Measurements from ENCODE around the gene PNLIP.

The PNLIP gene

GRCh38 chr10:116545756-116546155 lies at the start of gene PNLIP:
Gene PNLIP, plus strand, starts transcription at chr10:116545931. Its CDS starts 162 bp downstream, at chr10:116546093.
- no peak for TF ChIP-seq CTCF (IDR thresholded peaks at IDR 0.05; ENCODE audit: low read depth, low read length)
- H3K4me3 ChIP-seq (ENCODE audit: low read depth, low read length), result no peak within 1 kb of the TSS

GRCh38 chr10:116504786-116505185 lies 40.9 kb upstream of the PNLIP start:
- no peak overlapping the region for H3K4me3 ChIP-seq (ENCODE audit: low read depth, low read length)
- no peak for TF ChIP-seq CTCF (IDR thresholded peaks at IDR 0.05; ENCODE audit: low read depth, low read length)

GRCh38 chr10:116510565-116510964 lies 35.2 kb upstream of the PNLIP start:
- no peak overlapping the region for H3K4me3 ChIP-seq (ENCODE audit: low read depth, low read length)
- TF ChIP-seq CTCF (IDR thresholded peaks at IDR 0.05; ENCODE audit: low read depth, low read length), result no peak

GRCh38 chr10:116511365-116511764 lies 34.4 kb upstream of the PNLIP start:
- no peak for TF ChIP-seq CTCF (IDR thresholded peaks at IDR 0.05; ENCODE audit: low read depth, low read length)
- H3K4me3 ChIP-seq (ENCODE audit: low read depth, low read length), result no peak overlapping the region

- peak; percentile 67 for TF ChIP-seq CTCF (IDR thresholded peaks at IDR 0.05; ENCODE audit: low read depth, low read length)
- H3K4me3 ChIP-seq (ENCODE audit: low read depth, low read length), result no peak overlapping the region
These were observed 24.1 kb upstream of the PNLIP start for GRCh38 chr10:116521424-116522290.

- no peak for TF ChIP-seq CTCF (IDR thresholded peaks at IDR 0.05; ENCODE audit: low read depth, low read length)
- H3K4me3 ChIP-seq (ENCODE audit: low read depth, low read length), result no peak overlapping the region
These were observed 22.8 kb upstream of the PNLIP start for GRCh38 chr10:116522803-116523381.

GRCh38 chr10:116524736-116525135 lies 21.0 kb upstream of the PNLIP start:
- H3K4me3 ChIP-seq (ENCODE audit: low read depth, low read length), result no peak overlapping the region
- no peak for TF ChIP-seq CTCF (IDR thresholded peaks at IDR 0.05; ENCODE audit: low read depth, low read length)
